ENCODE measurements around the gene PPP1R14B.

Gene PPP1R14B

DNA sequence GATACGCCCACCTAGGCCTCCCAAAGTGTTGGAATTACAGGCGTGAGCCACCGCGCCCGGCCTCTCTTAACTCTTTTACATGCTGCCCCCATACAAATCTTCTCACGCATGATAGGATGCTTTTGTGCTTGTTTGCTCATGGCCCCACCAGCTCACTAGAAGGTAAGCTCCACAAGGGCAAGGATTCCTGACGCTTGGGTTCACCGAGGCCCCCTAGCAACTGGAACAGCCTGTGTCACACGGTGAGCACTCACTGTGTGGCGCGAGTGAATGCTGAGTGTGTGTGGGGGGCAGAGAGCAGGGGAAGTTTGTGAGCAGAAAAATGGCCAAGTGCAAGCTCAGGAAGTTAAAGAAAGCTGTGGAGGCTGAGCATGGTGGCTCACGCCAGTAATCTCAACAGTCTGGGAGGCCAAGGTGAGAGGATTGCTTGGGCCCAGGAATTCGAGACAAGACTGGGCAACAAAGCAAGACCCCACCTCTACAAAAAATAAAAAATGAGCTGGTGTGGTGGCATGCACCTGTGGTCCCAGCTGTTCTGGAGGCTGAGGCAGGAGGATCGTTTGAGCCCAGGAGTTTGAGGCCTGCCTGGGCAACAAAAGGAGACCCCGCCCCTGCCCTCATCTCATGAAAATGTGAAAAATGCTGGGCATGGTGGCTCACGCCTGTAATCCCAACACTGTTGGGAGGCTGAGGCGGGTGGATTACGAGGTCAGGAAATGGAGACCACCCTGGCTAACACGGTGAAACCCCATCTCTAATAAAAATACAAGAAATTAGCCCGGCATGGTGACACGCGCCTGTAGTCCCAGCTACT is 35.4 kb upstream of the PPP1R14B start:
- DNase-seq (ENCODE audit: low spot score) = no peak

DNA sequence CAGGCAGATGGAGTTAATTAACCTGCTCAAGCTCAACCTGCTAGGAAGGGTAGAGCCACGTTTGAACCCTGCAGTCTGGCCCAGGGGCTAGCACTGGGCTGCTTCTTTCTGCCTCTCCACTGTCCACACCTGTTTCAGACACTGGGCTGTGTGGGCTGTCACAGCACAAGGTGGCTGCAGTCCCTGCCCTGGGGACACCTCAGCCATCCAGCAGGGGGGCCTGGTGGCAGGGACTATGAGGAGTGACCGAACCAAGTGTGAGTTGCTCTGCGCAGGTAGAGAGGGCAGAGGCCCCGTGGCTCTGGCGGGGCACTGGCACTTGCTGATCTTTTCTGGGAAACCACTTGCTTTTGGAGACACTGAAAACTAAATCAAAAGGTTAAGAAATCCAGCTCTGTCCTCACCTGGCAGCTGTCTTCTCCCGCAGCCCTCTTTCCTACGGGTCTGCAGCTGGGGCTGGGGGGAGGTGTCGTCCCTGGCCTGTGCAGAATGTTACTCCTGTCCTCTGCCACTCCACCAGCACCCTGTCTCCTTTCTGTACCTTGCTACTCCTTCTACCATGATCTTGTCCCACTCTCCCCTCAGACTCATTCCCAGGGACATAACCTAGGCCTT is 31.9 kb upstream of the PPP1R14B start:
- DNase-seq (ENCODE audit: low spot score) = no peak

DNA sequence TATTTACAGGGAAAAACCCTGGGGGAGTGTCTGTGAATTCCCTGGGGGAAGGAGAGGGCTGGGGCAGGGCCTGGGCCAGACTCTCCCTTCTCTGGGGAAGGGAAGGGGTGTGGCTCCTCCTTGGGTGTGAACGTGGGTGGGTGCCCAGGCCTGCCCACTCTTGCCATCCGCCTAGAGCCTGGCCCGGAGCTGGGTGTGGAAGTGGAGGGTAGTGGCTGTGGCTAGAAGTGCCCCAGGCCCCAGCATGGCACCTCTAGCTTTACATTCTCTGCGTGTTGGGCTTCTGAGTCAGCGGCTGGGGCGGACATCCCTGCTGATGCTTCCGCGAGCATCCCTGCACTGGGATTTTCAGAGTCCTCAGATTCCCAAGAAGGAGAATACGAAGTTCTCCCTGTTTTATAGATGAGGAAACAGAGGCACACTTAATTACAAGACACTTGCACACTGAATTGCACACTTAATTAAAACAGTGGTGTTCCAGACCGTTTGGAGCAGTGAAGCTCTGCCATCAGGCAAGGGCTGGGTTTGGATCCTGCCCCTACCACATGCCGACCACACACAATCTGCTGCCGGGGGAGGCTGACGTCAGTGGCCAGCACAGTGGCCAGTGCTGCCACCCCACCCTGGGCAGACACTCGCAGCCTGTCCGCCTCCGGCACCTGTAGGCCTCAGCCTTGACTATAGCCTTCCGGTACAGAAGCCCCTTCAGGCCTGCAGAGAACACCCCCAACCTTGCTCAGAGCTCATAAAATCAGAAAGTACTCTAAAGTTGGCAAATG is 30.1 kb upstream of the PPP1R14B start:
- DNase-seq (ENCODE audit: low spot score) = no peak

DNA sequence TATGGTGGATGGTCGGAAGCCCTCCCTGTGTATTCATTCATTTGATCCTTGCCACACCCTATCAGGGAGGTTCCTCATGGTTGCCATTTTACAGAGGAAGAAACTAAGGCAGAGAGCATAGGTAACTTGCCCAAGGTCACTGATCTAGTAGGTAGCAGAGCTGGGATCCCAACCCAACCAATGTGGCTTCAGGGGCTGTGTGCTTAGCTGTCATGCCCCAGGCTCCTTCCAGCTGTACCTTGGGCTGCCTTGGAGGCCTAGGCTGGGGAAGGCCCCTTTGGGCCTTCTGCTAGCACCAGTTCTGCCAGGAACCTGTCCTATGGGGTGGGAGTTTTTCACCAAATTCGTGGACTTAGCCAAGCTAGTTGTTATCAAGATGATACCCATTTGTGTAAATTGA is 29.1 kb upstream of the PPP1R14B start:
- DNase-seq (ENCODE audit: low spot score) = no peak

DNA sequence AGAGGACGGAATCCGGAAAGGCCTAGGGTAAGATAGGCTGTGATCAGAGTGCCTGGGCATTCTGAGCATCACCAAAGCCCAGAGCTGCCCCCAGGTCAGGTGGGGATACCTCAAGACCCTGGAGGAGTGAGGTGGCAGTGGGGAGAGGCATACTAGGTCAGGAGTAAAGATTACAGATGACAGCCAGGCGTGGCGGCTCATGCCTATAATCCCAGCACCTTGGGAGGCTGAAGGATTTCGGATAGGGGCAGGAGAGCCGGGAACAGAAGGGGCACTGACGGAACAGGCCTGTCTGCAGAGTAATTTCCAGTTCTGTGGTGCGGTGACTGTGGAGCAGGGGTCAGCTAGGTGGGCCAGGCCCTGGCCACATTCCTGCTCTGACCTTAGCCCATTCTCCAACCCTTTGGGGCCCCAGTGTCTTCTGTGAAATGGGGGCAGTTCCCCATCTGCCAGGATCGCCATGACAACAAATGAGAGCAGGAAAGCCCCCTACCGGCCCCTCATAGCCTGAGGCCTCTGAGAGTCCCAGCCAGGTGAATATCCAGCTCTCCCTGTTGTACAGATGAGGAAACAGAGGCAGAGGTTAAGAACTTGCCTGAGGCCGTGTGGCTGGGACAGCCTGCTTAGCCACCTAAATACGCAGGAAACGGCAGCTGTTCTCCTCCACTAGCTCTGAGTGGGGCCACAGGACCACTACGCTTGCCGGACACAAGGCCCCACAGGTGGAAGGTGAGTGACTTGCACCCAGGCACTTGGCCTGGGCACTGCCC is 28.5 kb upstream of the PPP1R14B start:
- no peak for DNase-seq (ENCODE audit: low spot score)

DNA sequence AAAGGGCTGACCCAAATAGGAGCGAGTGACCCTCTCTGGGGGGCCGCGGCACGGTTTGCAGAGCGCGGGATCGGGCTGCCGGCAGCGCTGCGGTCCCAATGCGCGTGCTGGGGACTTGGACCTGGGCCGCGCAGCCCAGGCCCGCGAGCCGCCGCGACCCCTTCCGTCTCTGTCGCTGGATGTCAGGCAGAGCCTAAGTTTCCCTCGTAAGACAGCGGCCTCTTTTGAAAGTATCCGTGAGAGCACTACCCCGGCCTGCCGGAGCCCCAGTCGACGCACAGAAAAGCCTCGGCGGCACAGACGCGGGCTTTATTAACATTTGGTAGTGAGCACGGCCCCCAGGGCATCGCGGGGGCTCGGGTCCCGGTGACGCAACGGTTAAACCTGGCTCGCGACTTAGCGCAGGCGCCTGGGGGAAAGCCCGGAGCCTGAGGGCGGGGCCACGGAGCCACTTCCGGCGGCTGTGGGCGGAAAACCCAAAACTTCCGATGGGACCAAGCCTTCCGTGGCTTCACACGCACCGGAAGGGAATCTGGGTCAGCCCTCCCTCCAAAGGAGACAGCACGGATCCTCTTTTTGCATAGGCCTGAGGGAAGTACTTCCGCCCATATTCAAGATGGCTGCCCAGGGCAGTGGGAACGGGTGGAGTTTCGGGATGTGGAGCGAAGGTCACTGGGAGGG is 22.9 kb upstream of the PPP1R14B start:
- DNase-seq (ENCODE audit: low spot score) = peak; percentile 86

DNA sequence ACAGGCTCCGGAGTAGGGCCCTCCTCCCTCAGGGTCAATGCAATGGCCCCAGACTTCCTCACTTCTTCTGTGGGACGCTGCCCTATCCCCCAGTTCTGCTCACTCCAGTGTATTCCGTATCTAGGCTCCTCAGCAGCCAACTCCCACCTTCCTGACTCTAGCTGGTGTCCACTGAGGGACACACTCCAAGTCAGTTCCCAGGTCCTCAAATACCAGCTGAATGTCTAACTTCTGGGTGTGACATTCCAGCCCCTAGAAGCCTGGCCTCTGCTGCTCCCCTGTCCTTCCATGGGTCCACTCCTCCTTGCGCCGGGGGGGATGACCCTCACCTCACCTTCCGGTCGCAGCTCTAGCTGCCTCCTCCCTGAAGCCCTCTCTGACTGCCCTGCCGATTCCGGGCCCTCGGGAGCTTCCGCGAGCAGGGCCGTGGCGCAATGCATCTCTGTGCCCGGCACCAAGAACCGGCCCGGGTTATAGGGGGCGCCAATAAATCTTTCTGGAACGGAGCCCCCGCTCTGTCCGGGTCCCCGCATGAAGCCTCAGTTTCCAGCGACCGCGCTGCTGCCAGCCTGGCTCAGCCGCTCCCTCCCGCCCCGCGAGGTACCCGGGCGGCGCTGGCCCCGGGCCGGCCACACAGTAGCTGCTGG is 22.3 kb upstream of the PPP1R14B start:
- DNase-seq (ENCODE audit: low spot score) = no peak

DNA sequence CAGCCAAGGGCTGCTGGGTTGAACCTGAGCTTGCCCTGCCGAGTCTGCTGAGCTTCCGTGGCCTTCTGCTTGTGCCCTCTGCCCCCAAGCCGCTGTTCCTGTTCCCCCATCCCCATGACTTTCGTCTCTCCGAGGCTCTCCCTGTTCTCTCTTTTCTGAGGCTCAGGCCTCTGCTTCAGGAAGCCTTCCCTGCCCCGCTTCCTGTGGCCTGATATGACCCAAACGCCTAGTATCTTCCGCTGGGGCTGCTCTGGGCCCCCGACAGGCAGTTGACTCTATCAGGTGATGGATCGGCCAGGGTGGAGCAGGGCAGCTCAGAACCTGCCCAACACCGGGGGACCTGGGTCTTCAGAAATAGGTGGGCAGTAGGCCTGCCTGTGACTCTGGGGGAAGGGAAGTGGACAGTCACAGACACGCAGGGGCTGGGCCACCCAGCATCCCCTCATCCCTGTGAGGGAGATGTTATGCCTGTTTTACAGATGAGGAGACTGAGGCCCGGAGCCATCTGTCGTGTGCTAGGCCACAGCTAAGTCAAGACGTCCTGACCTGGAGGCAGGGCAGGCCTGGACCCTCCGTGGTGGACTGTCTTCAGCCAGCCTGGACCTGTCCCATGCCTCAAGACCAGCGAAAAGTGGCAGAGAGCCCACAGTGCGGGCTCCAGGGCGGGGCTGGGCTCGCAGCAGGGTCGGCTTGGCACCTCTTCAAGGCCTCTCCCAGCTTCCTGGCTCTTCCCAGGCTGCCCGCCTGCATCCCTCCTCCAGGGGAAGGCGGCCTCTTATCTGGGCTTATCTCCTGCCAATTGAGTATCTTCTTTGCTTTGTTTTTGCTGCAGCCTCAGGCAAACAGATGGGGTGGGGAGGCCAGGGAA is 21.5 kb upstream of the PPP1R14B start:
- DNase-seq (ENCODE audit: low spot score) = no peak

DNA sequence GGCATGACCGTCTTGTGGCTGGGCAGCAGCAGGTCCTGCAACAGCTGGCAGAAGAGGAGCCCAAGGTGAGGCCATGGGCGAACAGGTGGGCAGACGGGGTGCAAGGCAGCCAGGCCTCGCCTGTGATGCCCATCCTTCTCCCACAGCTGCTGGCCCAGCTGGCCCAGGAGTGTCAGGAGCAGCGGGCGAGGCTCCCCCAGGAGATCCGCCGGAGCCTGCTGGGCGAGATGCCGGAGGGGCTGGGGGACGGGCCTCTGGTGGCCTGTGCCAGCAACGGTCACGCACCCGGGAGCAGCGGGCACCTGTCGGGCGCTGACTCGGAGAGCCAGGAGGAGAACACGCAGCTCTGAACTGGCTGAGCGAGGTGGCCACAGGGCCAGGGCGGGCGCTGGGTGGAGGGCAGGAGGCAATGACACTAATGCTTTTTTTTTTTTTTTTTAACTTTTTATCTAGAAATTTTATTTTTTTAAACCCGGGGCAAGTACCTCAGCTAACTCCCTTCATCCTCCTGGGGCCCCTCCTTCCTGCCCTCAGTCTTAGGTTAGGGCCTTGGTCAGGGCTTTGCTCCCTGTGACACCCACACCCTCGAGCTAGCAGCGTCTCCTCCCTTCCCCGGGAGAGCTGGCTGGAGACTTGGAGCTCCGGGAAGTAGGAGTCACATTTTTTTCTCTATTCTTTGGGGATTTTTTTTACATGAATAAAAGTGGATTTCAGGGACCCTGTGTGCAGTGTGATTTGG is 20.6 kb upstream of the PPP1R14B start:
- DNase-seq (ENCODE audit: low spot score) = no peak

DNA sequence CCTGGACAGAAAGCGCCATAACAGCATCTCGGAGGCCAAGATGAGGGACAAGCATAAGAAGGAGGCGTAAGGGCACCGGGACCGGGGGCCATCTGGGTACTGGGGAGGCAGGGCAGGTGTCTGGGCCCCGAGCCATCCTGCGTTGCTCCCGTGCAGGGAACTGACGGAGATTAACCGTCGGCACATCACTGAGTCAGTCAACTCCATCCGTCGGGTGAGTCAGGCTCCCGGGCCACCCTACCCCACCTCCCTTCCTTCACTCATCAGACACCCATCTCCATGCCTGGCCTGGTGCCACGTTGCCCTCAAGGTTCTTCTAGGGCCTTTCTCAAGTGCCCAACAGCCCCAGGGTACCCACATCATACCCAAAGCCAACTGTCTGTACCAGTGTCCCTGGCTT is 19.6 kb upstream of the PPP1R14B start:
- DNase-seq (ENCODE audit: low spot score) = no peak

DNA sequence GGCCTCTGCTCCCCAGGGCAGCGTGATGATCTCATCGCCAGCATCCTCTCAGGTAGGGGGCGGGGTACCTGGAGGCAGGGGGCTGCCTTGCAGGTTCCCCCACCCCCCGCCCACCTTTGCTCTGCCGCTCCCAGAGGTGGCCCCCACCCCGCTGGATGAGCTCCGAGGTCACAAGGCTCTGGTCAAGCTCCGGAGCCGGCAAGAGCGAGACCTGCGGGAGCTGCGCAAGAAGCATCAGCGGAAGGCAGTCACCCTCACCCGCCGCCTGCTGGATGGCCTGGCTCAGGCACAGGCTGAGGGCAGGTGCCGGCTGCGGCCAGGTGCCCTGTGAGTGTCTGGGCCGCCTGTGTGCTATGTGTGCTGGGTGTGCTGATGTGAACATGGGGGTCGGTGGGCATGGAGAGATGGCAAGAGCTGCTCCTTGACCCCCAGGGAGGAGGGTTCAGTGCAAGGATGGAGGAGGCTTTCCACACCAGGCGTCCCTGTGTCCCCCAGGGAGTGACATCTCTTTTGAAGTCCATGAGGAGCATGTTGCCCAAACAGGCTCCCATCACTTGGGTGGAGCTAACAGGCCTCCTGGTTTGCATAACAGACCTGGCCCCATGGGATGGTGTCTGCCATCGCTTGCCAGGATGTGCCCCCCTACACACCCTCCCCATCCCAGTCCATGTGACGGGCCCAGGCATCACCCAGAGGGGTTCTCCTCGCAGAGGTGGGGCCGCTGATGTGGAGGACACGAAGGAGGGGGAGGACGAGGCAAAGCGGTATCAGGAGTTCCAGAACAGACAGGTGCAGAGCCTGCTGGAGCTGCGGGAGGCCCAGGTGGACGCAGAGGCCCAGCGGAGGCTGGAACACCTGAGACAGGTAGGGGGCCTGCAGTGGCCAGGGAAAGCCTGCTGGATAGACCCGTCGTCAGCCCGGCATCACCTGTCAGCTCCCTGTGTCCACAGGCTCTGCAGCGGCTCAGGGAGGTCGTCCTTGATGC is 18.7 kb upstream of the PPP1R14B start:
- no peak for DNase-seq (ENCODE audit: low spot score)

DNA sequence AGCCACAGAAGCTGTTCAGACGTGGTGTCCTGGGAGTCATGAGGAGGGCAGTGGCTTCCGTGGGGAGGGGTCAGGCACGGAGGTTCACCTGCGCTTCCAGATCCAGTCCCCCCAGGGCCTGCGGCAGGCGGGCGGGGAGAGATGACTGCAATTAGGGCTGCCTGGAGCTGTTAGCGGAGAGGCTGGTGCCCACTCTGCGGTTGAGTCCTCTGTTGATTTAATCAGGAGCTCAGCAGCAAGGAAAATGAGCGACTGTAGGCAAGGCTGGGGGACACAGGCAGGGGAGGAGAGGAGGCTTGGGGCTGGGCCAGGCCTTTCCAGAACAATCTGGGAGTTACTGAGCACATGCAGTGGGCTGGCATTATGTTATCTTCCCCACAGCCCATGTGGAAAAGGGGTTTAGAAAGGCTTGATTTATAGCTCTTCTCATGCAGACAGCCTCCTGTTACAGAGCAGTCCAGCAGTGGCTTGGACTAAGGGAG is 17.7 kb upstream of the PPP1R14B start:
- DNase-seq (ENCODE audit: low spot score) = no peak

DNA sequence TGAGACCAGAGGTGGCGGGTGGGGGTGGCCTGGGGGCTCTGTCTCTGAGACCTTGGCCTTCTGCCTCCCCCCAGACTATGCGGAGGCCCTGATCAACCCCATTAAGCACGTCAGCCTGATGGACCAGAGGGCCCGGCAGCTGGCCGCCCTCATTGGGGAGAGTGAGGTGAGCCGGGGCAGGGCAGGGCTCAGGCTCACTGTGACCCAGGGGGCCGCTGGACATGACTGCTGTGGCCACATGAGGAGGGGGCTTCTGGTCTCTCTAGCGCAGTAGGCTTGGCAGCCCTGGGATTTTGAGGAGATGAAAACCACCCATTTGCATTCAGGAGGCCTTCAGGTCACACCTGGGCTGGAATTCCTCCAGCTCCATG is 17.2 kb upstream of the PPP1R14B start:
- DNase-seq (ENCODE audit: low spot score) = no peak

DNA sequence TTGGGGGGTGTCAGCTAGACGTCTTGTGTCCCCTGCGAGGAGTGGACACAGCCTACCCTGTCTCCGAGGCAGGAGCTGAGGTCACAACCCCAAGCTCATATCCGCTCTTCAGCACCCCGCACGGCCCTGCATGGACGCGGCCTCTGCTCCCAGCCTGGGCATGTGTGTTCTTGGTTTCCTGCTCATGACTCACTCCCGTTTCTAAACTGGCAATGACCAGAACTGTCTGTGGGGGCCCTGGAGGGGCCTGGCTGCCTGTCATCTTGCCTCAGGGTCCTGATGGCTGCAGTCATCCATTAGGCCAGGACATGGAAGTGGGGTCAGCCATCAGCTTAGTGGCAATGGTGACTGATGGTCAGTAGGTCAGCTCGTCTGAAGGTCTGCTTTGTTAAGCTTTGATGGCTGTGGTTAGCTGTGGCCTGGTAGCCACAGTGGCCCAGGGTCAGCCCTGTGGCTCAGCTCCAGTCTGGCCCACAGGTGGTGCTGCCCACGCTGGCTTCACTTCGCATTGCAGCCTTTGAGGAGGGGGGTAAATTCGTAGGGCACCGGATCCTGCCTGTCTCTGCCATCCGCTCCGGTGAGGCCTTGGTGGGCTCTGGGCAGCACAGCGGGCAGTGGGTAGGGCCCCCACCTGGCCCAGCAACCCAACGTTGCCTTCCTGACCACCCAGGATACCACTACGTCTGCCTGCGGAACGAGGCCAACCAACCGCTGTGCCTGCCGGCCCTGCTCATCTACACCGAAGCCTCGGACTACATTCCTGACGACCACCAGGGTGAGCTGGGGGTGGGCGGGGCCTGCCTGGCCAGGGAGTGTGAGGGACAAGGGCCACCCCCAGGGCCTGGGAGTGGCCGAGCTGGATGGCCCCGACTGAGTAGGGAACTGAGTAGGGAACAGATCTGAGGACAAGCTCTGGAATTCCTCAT is 16.5 kb upstream of the PPP1R14B start:
- no peak for DNase-seq (ENCODE audit: low spot score)

DNA sequence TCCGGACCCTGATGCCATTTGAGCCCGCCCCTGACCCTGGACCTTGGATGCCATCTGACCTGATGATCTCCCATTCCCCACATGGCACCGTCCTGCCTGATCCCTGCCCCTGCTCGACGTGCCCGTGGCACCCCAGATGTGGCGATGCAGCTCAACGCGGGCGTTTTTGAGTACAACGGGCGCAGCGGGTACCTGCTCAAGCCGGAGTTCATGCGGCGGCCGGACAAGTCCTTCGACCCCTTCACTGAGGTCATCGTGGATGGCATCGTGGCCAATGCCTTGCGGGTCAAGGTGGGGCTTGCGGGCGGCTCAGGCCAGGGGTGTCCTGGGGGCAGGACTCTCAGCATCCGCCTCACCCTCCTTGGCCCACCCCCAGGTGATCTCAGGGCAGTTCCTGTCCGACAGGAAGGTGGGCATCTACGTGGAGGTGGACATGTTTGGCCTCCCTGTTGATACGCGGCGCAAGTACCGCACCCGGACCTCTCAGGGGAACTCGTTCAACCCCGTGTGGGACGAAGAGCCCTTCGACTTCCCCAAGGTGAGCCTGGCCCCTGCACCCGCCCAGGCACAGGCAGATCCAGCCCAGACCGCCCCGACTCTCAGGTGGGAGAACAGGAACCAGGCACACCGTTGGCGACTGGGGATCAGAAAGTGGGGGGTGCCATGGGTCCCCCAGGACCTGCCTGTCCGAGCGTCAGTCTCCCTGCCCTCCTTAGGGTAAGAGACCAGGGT is 15.7 kb upstream of the PPP1R14B start:
- DNase-seq (ENCODE audit: low spot score) = no peak

DNA sequence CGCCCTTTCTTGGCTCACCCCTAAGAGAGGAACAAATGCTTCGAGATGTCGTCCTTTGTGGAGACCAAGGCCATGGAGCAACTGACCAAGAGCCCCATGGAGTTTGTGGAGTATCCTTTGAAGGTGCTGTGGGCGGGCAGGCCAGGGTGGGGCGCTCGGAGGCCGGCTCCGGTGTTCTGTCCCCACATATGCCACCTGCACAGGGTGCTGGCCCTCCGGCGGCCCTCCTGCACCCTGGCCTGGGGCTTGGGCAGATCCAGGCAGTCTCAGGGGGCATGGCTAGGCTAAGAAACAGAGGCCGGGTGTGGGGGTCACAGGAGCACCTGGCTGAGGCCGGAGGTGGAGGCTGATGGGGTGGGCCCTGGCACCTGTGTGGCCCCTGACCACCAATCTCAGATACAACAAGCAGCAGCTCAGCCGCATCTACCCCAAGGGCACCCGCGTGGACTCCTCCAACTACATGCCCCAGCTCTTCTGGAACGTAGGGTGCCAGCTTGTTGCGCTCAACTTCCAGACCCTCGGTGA is 14.9 kb upstream of the PPP1R14B start:
- DNase-seq (ENCODE audit: low spot score) = no peak

Measured in germinal center (tissue), 1 donor.